ENCODE data around the gene TARS2. TPM values are rescaled to one million over a fixed set of nuclear protein-coding genes. Genes with fewer than 3 reads are reported as not detected.

Gene TARS2
- total RNA-seq, 6 experiments from 2014 or later = 16.1 to 32.1 (median 22.4) TPM

- H3K27ac ChIP-seq = no peak overlapping the region
These were observed 59.2 kb downstream of the TARS2 start for GRCh38 chr1:150546294-150546937.

GRCh38 chr1:150548324-150548631, 61.1 kb downstream of the TARS2 start:
- TF ChIP-seq CTCF (IDR thresholded peaks at IDR 0.05) (no peak), POLR2A (IDR thresholded peaks at IDR 0.05) (no peak)
- peak overlapping the region; percentile 58 to 83 (median 75) for H3K4me3 ChIP-seq
- H3K36me3 ChIP-seq = no peaks in the 10 kb centered on the region
- intact Hi-C loops (cut with DNase I) = no loop called here
- ATAC-seq (no peak), DNase-seq (no peak)
- 32% methylated on average over 4 of the region's 4 CpGs for WGBS (ENCODE audit: insufficient coverage, low coverage, low lambda C conversion rate, missing lambda C conversion rate)
- no peaks in the 10 kb centered on the region for H3K27me3 ChIP-seq
- H3K4me1 ChIP-seq = peaks cover 0 to 47% (median 9%) of the 10 kb centered on the region in 4 donors
- no peaks in the 10 kb centered on the region for H3K9me3 ChIP-seq
- peak overlapping the region; percentile 86 to 89 (median 89) for H3K27ac ChIP-seq

More at GRCh38 chr1:150546294-150546937, 59.2 kb downstream of the TARS2 start:
- TF ChIP-seq POLR2A (IDR thresholded peaks at IDR 0.05) (no peak), CTCF (IDR thresholded peaks at IDR 0.05) (no peak)
- H3K27me3 ChIP-seq = no peaks in the 10 kb centered on the region
- DNase-seq (no peak), ATAC-seq (no peak)
- WGBS (ENCODE audit: insufficient coverage, low coverage, low lambda C conversion rate, missing lambda C conversion rate) = 84% methylated on average over 12 of the region's 16 CpGs
- no peak overlapping the region for H3K4me3 ChIP-seq
- H3K4me1 ChIP-seq = peaks cover 0 to 31% (median 0%) of the 10 kb centered on the region in 4 donors
- no peaks in the 10 kb centered on the region for H3K9me3 ChIP-seq
- H3K36me3 ChIP-seq = no peaks in the 10 kb centered on the region
- intact Hi-C loops (cut with DNase I) = no loop called here

- TF ChIP-seq CTCF (IDR thresholded peaks at IDR 0.05) (peak in 3 of 4 donors; percentile 9 to 19 (median 13)), POLR2A (IDR thresholded peaks at IDR 0.05) (peak; percentile 61)
- Histone ChIP-seq H3K4me3 (peak within 1 kb of the TSS; percentile 58 to 83 (median 75)), H3K27ac (peak within 1 kb of the TSS; percentile 86 to 89 (median 89)), H3K27me3 (no peaks in the 10 kb centered on the region), H3K4me1 (peaks cover 0 to 42% (median 10%) of the 10 kb centered on the region in 4 donors), H3K36me3 (no peaks in the 10 kb centered on the region), H3K9me3 (no peaks in the 10 kb centered on the region)
- DNase-seq = peak; percentile 85 to 89 (median 85)
- peak; percentile 48 to 79 (median 74) for ATAC-seq
- intact Hi-C loops (cut with DNase I) = no loop called here
- WGBS (ENCODE audit: insufficient coverage, low coverage, low lambda C conversion rate, missing lambda C conversion rate) = 4% methylated on average over 5 of the region's 91 CpGs
These were observed 61.6 kb downstream of the TARS2 start, which contains the start of gene ADAMTSL4 for GRCh38 chr1:150548632-150549495. ADAMTSL4 (plus strand) TSS chr1:150549408; CDS start chr1:150552289, 2,881 bp downstream.

GRCh38 chr1:150549496-150550221, 62.4 kb downstream of the TARS2 start:
- peak overlapping the region; percentile 86 to 89 (median 89) for H3K27ac ChIP-seq
- WGBS (ENCODE audit: insufficient coverage, low coverage, low lambda C conversion rate, missing lambda C conversion rate) = 6% methylated on average over 9 of the region's 43 CpGs
- TF ChIP-seq CTCF (IDR thresholded peaks at IDR 0.05) (peak in 2 of 4 donors; percentile 10 to 11), POLR2A (IDR thresholded peaks at IDR 0.05) (peak; percentile 9)
- DNase-seq (peak; percentile 61 to 76 (median 73)), ATAC-seq (peak; percentile 8 to 32 (median 21))
- H3K9me3 ChIP-seq = no peaks in the 10 kb centered on the region
- intact Hi-C loops (cut with DNase I) = no loop called here
- H3K27me3 ChIP-seq = no peaks in the 10 kb centered on the region
- H3K36me3 ChIP-seq = no peaks in the 10 kb centered on the region
- peaks cover 0 to 39% (median 10%) of the 10 kb centered on the region in 4 donors for H3K4me1 ChIP-seq
- peak overlapping the region; percentile 58 to 83 (median 75) for H3K4me3 ChIP-seq
